Neuronal stem cell (in vitro differentiated cells): ENCODE data around the gene SAV1.
"Not testable (repeated sequence)": the region's sequence is repeated elsewhere in the genome, so short reads cannot be mapped to it uniquely, and the experiment has no call there.

Experiments
- DNase-seq: peaks from one replicate; pipeline ENCODE4 v3.0.0-alpha.2; 2013; ENCODE audit warnings: low spot score
- H2AFZ ChIP-seq: one replicate; pipeline ENCODE4 v1.6.1; 2013; ENCODE audit warnings: mild to moderate bottlenecking, low read length, inconsistent platforms
- H2AK5ac ChIP-seq: 2 replicates; pipeline ENCODE4 v1.6.1; 2013; ENCODE audit warnings: low read depth, mild to moderate bottlenecking, inconsistent platforms, low read length, moderate library complexity, mixed read lengths
- H2BK120ac ChIP-seq: 2 replicates; pipeline ENCODE4 v1.6.1; 2013; ENCODE audit warnings: low read depth, mild to moderate bottlenecking, inconsistent platforms, low read length, moderate library complexity, mixed read lengths
- H2BK12ac ChIP-seq: one replicate; pipeline ENCODE4 v1.6.1; 2013; ENCODE audit warnings: low read length, inconsistent platforms
- H2BK15ac ChIP-seq: 2 replicates; pipeline ENCODE4 v1.6.1; 2013; ENCODE audit warnings: mild to moderate bottlenecking, low read length, inconsistent platforms, mixed read lengths
- H2BK5ac ChIP-seq: one replicate; pipeline ENCODE4 v1.6.1; 2013; ENCODE audit warnings: inconsistent platforms, mild to moderate bottlenecking, low read length, moderate library complexity
- H3K14ac ChIP-seq: one replicate; pipeline ENCODE4 v1.6.1; 2013; ENCODE audit warnings: low read length, inconsistent platforms
- H3K18ac ChIP-seq: 2 replicates; pipeline ENCODE4 v1.6.1; 2013; ENCODE audit warnings: low read length, inconsistent platforms
- H3K23ac ChIP-seq: 2 replicates; pipeline ENCODE4 v1.6.1; 2013; ENCODE audit warnings: low read depth, mild to moderate bottlenecking, mixed read lengths, low read length, inconsistent platforms; ENCODE audit not compliant: poor library complexity
- H3K27ac ChIP-seq: replicated peaks from 3 replicates; pipeline ENCODE4 v1.5.1; 2013; ENCODE audit warnings: low read length, inconsistent platforms
- H3K27me3 ChIP-seq, 3 experiments: 2 replicates each; pipeline ENCODE4 v1.6.1; 2013; ENCODE audit warnings: low read length in 3 of 3, mild to moderate bottlenecking in 2 of 3, inconsistent platforms in 1 of 3, low read depth in 1 of 3, mixed read lengths in 1 of 3, moderate library complexity in 1 of 3; ENCODE audit not compliant: control insufficient read depth in 3 of 3, insufficient read depth in 3 of 3
- H3K36me3 ChIP-seq, 2 donors: replicated peaks in 1 of 2; 2 replicates each; pipeline ENCODE4 v1.6.1; 2013; ENCODE audit warnings: low read length in 2 of 2; ENCODE audit not compliant: control insufficient read depth in 2 of 2, insufficient read depth in 2 of 2
- H3K4ac ChIP-seq: 2 replicates; pipeline ENCODE4 v1.6.1; 2013; ENCODE audit warnings: inconsistent platforms, mild to moderate bottlenecking, low read length, moderate library complexity
- H3K4me1 ChIP-seq, 2 donors: 1 replicate in 1 of 2; 2 replicates in 1 of 2; pipeline ENCODE4 v1.6.1; 2013; ENCODE audit warnings: low read length in 2 of 2, low read depth in 1 of 2; ENCODE audit not compliant: control insufficient read depth in 2 of 2, insufficient read depth in 1 of 2
- H3K4me2 ChIP-seq: one replicate; pipeline ENCODE4 v1.6.1; 2013; ENCODE audit warnings: mild to moderate bottlenecking, low read length, inconsistent platforms; ENCODE audit not compliant: insufficient read depth, poor library complexity, severe bottlenecking
- H3K4me3 ChIP-seq, 2 donors: 2 replicates each; pipeline ENCODE4 v1.5.1; 2013; ENCODE audit warnings: low read length in 2 of 2, mild to moderate bottlenecking in 2 of 2, inconsistent platforms in 1 of 2, moderate library complexity in 1 of 2
- H3K79me1 ChIP-seq: one replicate; pipeline ENCODE4 v1.6.1; 2013; ENCODE audit warnings: low read depth, mild to moderate bottlenecking, inconsistent platforms, low read length, moderate library complexity
- H3K9ac ChIP-seq: one replicate; pipeline ENCODE4 v1.6.1; 2013; ENCODE audit warnings: mild to moderate bottlenecking, low read depth, low read length, inconsistent platforms; ENCODE audit not compliant: poor library complexity
- H3K9me3 ChIP-seq, 2 donors: replicated peaks in 1 of 2; 2 replicates each; pipeline versions ENCODE3 to v1.6.1; 2013; ENCODE audit warnings: low read length in 2 of 2, mild to moderate bottlenecking in 2 of 2, inconsistent platforms in 1 of 2, low read depth in 1 of 2, mixed read lengths in 1 of 2, moderate library complexity in 1 of 2; ENCODE audit not compliant: control insufficient read depth in 2 of 2, insufficient read depth in 1 of 2
- H4K8ac ChIP-seq: one replicate; pipeline ENCODE4 v1.6.1; 2013; ENCODE audit warnings: low read depth, mild to moderate bottlenecking, inconsistent platforms, low read length, moderate library complexity
- H4K91ac ChIP-seq: one replicate; pipeline ENCODE4 v1.6.1; 2013; ENCODE audit warnings: low read length, low read depth, mild to moderate bottlenecking, inconsistent platforms; ENCODE audit not compliant: poor library complexity
- WGBS, 2 donors: extraction: QIAGEN DNeasy Blood & Tissue Kit; methylation state at CpG; one replicate each; pipeline ENCODE4 v1.1.7; 2013; ENCODE audit warnings: missing lambda C conversion rate in 2 of 2, mixed read lengths in 1 of 2; ENCODE audit not compliant: insufficient read length in 2 of 2, insufficient replicate concordance in 1 of 2; ENCODE audit errors: extremely low coverage in 2 of 2; 5-methylcytosine and 5-hydroxymethylcytosine counted together

The SAV1 gene

DNA sequence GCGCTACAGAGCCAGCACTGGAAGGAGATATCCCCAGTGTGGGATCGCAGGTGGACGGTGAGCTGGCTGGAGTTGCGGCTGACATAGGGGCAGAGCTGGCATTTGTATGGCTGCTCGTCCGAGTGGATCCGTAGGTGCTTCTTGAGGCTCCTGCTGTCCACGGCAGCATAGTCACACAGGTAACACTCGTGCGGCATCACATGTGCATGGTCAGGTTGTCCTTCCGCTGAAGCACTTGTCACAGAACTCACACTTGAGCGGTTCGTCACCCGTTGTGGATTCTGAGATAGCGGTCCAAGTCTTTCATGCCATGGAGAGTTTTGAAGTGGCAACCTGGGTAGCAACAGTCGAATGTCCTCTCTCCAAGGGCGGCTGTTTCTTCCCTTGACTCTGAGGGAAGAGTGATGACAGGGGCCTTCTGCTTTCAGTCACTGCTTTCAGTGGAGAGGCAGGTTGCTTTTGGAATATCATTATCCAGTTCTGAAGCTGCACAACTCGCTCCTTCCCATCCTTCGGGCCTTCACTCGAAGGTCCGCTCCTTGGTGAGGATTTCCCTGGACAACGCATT, 37.0 kb upstream of the SAV1 start:
- no peak overlapping the region for H3K23ac ChIP-seq
- H2BK120ac ChIP-seq, result no peak overlapping the region
- no peak overlapping the region for H3K18ac ChIP-seq
- H3K4ac ChIP-seq, result no peak overlapping the region
- H2AFZ ChIP-seq, result no peak overlapping the region
- no peak overlapping the region for H2BK5ac ChIP-seq
- H3K14ac ChIP-seq, result peak overlapping the region; percentile 4
- DNase-seq, result no peak
- H3K36me3 ChIP-seq, result no peaks in the 10 kb centered on the region
- H2BK15ac ChIP-seq, result peak overlapping the region; percentile 17
- no peak overlapping the region for H3K4me2 ChIP-seq
- H3K4me3 ChIP-seq, result no peak overlapping the region
- peaks cover 0 to 9% of the 10 kb centered on the region in 2 donors for H3K9me3 ChIP-seq
- H4K91ac ChIP-seq, result no peak overlapping the region
- H3K79me1 ChIP-seq, result no peaks in the 10 kb centered on the region
- no peak overlapping the region for H2BK12ac ChIP-seq
- no peaks in the 10 kb centered on the region for H3K4me1 ChIP-seq
- no peak overlapping the region for H3K27ac ChIP-seq
- no peaks in the 10 kb centered on the region for H3K27me3 ChIP-seq
- peak overlapping the region; percentile 43 for H4K8ac ChIP-seq
- no CpG with 5 or more reads among the region's 22 CpGs for WGBS, 2 donors
- peak overlapping the region; percentile 37 for H2AK5ac ChIP-seq
- H3K9ac ChIP-seq, result no peak overlapping the region

DNA sequence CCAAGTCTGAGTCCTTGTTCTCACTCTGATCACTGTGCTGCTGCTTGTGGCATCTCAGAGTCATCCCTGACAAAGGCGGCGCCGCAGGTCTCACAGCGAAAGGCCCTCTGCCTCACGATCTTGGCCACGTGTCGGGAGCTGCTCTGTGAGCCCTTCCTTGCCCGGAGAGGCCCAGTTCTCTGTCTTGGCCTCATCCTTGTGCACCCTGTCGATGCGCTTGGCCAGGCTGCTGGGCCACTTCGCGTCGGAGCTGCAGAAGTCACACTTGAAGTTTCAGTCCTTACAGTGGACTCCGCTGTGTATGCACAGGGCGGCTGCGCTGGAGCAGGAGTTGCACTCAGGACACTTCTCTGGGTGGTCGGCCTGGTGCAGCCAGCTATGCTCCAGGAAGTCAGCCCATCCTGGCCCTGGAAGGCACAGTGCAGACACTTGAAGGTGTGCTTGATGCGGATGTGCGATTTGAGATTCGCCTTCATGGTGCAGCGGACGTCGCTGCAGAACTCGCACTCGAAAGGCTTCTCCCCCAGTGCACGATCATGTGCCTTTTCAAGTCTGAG, 36.4 kb upstream of the SAV1 start:
- Histone ChIP-seq H2AK5ac (no peak overlapping the region), H4K8ac (peak overlapping the region; percentile 96), H3K18ac (peak overlapping the region; percentile 8)

DNA sequence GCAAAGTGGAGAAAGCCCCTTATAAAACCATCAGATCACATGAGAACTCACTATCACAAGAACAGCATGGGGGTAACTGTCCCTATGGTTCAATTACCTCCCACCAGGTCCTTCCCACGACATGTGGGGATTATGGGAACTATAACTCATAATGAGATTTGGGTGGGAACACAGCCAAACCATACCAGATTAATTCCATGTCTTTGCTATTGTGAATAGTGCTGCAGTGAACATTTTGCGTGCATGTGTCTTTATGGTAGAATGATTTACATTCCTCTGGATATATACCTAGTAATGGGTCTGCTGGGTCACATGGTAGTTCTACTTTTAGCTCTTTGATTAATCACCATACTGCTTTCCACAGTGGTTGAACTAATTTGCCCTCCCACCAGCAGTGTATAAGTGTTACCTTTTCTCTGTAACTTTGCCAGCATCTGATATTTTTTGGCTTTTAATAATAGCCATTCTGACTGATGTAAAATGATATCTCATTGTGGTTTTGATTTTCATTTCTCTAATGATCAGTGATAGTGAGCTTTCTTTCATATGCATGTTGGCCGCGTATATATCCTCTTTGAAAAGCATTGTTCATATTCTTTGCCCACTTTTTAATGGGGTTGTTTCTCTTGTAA, 29.7 kb upstream of the SAV1 start:
- Histone ChIP-seq H3K18ac (no peak overlapping the region), H2BK5ac (no peak overlapping the region), H3K27ac (no peak overlapping the region), H3K23ac (no peak overlapping the region), H4K91ac (no peak overlapping the region), H3K4me1 (no peaks in the 10 kb centered on the region), H2AK5ac (no peak overlapping the region), H3K14ac (no peak overlapping the region), H3K36me3 (no peaks in the 10 kb centered on the region), H2AFZ (no peak overlapping the region), H2BK120ac (no peak overlapping the region), H2BK15ac (no peak overlapping the region), H3K79me1 (no peaks in the 10 kb centered on the region), H3K4ac (no peak overlapping the region), H2BK12ac (no peak overlapping the region), H3K4me2 (no peak overlapping the region), H3K4me3 (no peak overlapping the region), H4K8ac (no peak overlapping the region), H3K9ac (no peak overlapping the region), H3K27me3 (no peaks in the 10 kb centered on the region), H3K9me3 (peaks cover 7 to 20% of the 10 kb centered on the region in 2 donors)
- DNase-seq, result no peak
- no CpG with 5 or more reads among the region's 4 CpGs for WGBS, 2 donors

More for the DNA sequence above, 36.4 kb upstream of the SAV1 start:
- H3K4ac ChIP-seq, result no peak overlapping the region
- no peak overlapping the region for H3K23ac ChIP-seq
- peak overlapping the region; percentile 17 for H2BK15ac ChIP-seq
- peak overlapping the region; percentile 4 for H3K14ac ChIP-seq
- no CpG with 5 or more reads among the region's 26 CpGs for WGBS, 2 donors
- no peaks in the 10 kb centered on the region for H3K4me1 ChIP-seq
- no peaks in the 10 kb centered on the region for H3K36me3 ChIP-seq
- H2BK5ac ChIP-seq, result no peak overlapping the region
- H3K27me3 ChIP-seq, result no peaks in the 10 kb centered on the region
- H2BK120ac ChIP-seq, result no peak overlapping the region
- no peaks in the 10 kb centered on the region for H3K79me1 ChIP-seq
- peak overlapping the region; percentile 33 for H2AFZ ChIP-seq
- no peak overlapping the region for H3K4me2 ChIP-seq
- DNase-seq, result no peak
- no peak overlapping the region for H2BK12ac ChIP-seq
- H3K9me3 ChIP-seq, result peaks cover 0 to 9% of the 10 kb centered on the region in 2 donors
- H4K91ac ChIP-seq, result no peak overlapping the region
- H3K27ac ChIP-seq, result no peak overlapping the region
- H3K4me3 ChIP-seq, result peak overlapping the region in 1 of 2 donors; percentile 7
- no peak overlapping the region for H3K9ac ChIP-seq

DNA sequence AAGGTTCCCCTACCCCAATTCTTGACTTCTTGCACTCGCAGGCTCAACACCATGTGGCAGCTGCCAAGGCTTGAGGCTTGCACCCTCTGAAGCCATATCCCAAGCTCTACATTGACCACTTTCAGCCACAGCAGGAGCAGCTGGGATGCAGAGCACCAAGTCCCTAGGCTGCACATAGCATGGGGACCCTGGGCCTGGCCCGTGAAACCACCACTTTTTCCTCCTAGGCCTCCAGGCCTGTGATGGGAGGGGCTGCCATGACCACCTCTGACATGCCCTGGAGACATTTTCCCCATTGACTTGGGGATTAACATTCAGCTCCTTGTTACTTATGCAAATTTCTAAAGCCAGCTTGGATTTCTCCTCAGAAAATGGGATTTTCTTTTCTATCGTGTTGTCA, 26.2 kb upstream of the SAV1 start:
- H2BK12ac ChIP-seq, H3K18ac ChIP-seq: not testable (repeated sequence)
- no CpG with 5 or more reads among the region's 3 CpGs for WGBS, 2 donors

More for the DNA sequence above, 26.2 kb upstream of the SAV1 start:
- not testable (repeated sequence) for H3K27me3 ChIP-seq, H3K4me3 ChIP-seq, H3K23ac ChIP-seq, H2AFZ ChIP-seq, H2BK15ac ChIP-seq, H4K8ac ChIP-seq, H3K36me3 ChIP-seq, H3K4me2 ChIP-seq, H4K91ac ChIP-seq, H2AK5ac ChIP-seq, H2BK5ac ChIP-seq, H3K79me1 ChIP-seq, H3K4ac ChIP-seq, H2BK120ac ChIP-seq, H3K14ac ChIP-seq, DNase-seq, H3K27ac ChIP-seq, H3K4me1 ChIP-seq, H3K9ac ChIP-seq
- H3K9me3 ChIP-seq, result peaks cover 7 to 11% of the 10 kb centered on the region in 2 donors
